ENCODE measurements around the gene SMARCB1.

SMARCB1 gene

GRCh38 chr22:23781065-23781464, 5.7 kb upstream of the SMARCB1 start:
- DNase-seq, result no peak

- DNase-seq, result no peak
Observed at GRCh38 chr22:23781511-23782183, 5.1 kb upstream of the SMARCB1 start.

GRCh38 chr22:23782252-23782651, 4.5 kb upstream of the SMARCB1 start:
- DNase-seq, result no peak

- DNase-seq, result no peak
Observed at GRCh38 chr22:23782703-23783102, 4.1 kb upstream of the SMARCB1 start.

- DNase-seq, result no peak
Observed at GRCh38 chr22:23783265-23784150, 3.3 kb upstream of the SMARCB1 start.

- DNase-seq, result no peak
Observed at GRCh38 chr22:23784215-23784732, 2.5 kb upstream of the SMARCB1 start.

GRCh38 chr22:23786261-23786710, 480 bp upstream of the SMARCB1 start:
- DNase-seq, result no peak

- no peak for DNase-seq
Observed at GRCh38 chr22:23787600-23787896, 782 bp downstream of the SMARCB1 start.

- no peak for DNase-seq
Observed at GRCh38 chr22:23787910-23788309, 1.1 kb downstream of the SMARCB1 start.

- DNase-seq, result peak; percentile 9
Observed at GRCh38 chr22:23789121-23789520, 2.4 kb downstream of the SMARCB1 start.

- peak; percentile 8 for DNase-seq
Observed at GRCh38 chr22:23789638-23790037, 2.9 kb downstream of the SMARCB1 start.

- DNase-seq, result no peak
Observed at GRCh38 chr22:23790819-23791737, 4.3 kb downstream of the SMARCB1 start.

- no peak for DNase-seq
Observed at GRCh38 chr22:23791738-23792645, 5.2 kb downstream of the SMARCB1 start.

GRCh38 chr22:23793326-23793725, 6.6 kb downstream of the SMARCB1 start:
- DNase-seq, result no peak

- DNase-seq, result no peak
Observed at GRCh38 chr22:23796461-23796860, 9.7 kb downstream of the SMARCB1 start.

GRCh38 chr22:23800297-23801237, 13.8 kb downstream of the SMARCB1 start:
- no peak for DNase-seq

- no peak for DNase-seq
Observed at GRCh38 chr22:23801238-23801821, 14.6 kb downstream of the SMARCB1 start.

GRCh38 chr22:23801886-23802377, 15.2 kb downstream of the SMARCB1 start:
- no peak for DNase-seq

- no peak for DNase-seq
Observed at GRCh38 chr22:23803001-23803819, 16.4 kb downstream of the SMARCB1 start.
